Bronchus fibroblast of lung (primary cell): ENCODE data around the gene GGNBP2. TPM values are rescaled to one million over a fixed set of nuclear protein-coding genes. Genes with fewer than 3 reads are reported as not detected.

Experiments
- total RNA-seq: library from RNA; depleted of rRNA; stranded (reverse); fragments of >200 nt; gene quantifications from 2 replicates; pipeline ENCODE4 v1.2.3, GENCODE V29; 2015

Gene GGNBP2
- total RNA-seq: 29.7 and 32.6 TPM in 2 replicates

GRCh38 chr17:36544307-36545076 is at the start of gene GGNBP2:
GGNBP2 (plus strand) TSS chr17:36544919; CDS start chr17:36545725, 806 bp downstream.

GRCh38 chr17:36534840-36535668 is 9.7 kb upstream of the GGNBP2 start, which contains the start of the genes MYO19 and PIGW:
MYO19 (minus strand) TSS chr17:36534868; CDS start chr17:36532538, 2,330 bp downstream.
PIGW (plus strand) TSS chr17:36534987; CDS start chr17:36537102, 2,115 bp downstream.

GRCh38 chr17:36591434-36592315 is 47.0 kb downstream of the GGNBP2 start, which contains the start of gene DHRS11:
DHRS11 (plus strand) TSS chr17:36591879; CDS start chr17:36592010, 131 bp downstream.

GRCh38 chr17:36601303-36602029 is 56.7 kb downstream of the GGNBP2 start, which contains the start of gene MRM1:
MRM1 (plus strand) TSS chr17:36601583; CDS start chr17:36601811, 228 bp downstream.

Other genes starting within 250 kb of the GGNBP2 start
- not detected in 2 replicates for gene TBC1D3G, start 221.0 kb upstream of the GGNBP2 start, total RNA-seq
- gene TBC1D3H, start 156.5 kb upstream of the GGNBP2 start, total RNA-seq: not detected in 2 replicates
- 34.6 and 36.8 TPM in 2 replicates for gene ZNHIT3, start 58.2 kb upstream of the GGNBP2 start, total RNA-seq
- gene MYO19, start 10.1 kb upstream of the GGNBP2 start, total RNA-seq: 61.9 and 66.9 TPM in 2 replicates
- 6.7 and 7.7 TPM in 2 replicates for gene PIGW, start 9.9 kb upstream of the GGNBP2 start, total RNA-seq
- 10.8 and 11.1 TPM in 2 replicates for gene DHRS11, start 47.0 kb downstream of the GGNBP2 start, total RNA-seq
- gene MRM1, start 56.7 kb downstream of the GGNBP2 start, total RNA-seq: 6.5 and 9.4 TPM in 2 replicates